C4-2B (cell line): ENCODE results near the gene CAMK1D.

Experiments used
- H3K27ac ChIP-seq: fragments of 450-650 bp; 2 replicates; pipeline ENCODE4 v1.5.1; 2017
- ZFX ChIP-seq: fragments of 450-650 bp; IDR thresholded peaks from 2 replicates; pipeline ENCODE4 v1.6.1; 2017
- TF ChIP-seq, protein P1 (sequence below): fragments of 450-650 bp; conservative IDR thresholded peaks from 2 replicates; pipeline ENCODE4 v1.5.1; 2017; ENCODE audit warnings: mild to moderate bottlenecking

CAMK1D gene

DNA sequence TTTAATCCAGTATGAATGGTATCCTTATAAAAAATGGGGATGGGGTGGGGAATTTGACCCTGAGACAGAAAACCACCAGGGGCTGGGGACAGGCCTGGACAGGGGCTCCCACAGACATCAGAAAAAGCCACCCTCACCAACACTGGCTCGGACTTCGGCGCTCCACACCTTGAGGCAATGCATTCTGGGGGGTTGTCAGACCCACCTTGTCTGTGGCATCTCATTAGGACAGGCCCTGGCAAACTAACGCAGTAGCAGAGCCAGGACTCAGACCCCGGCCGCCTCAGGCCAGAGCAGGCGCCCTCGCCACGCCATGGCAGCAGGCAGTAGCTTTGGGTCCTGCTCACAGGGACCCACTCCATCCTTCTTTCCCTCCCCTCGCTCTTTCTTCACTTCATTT, 492.1 kb downstream of the CAMK1D start:
- TF ChIP-seq, protein P1, sequence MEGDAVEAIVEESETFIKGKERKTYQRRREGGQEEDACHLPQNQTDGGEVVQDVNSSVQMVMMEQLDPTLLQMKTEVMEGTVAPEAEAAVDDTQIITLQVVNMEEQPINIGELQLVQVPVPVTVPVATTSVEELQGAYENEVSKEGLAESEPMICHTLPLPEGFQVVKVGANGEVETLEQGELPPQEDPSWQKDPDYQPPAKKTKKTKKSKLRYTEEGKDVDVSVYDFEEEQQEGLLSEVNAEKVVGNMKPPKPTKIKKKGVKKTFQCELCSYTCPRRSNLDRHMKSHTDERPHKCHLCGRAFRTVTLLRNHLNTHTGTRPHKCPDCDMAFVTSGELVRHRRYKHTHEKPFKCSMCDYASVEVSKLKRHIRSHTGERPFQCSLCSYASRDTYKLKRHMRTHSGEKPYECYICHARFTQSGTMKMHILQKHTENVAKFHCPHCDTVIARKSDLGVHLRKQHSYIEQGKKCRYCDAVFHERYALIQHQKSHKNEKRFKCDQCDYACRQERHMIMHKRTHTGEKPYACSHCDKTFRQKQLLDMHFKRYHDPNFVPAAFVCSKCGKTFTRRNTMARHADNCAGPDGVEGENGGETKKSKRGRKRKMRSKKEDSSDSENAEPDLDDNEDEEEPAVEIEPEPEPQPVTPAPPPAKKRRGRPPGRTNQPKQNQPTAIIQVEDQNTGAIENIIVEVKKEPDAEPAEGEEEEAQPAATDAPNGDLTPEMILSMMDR, result no peak
- no peak for TF ChIP-seq ZFX
- no peak overlapping the region for H3K27ac ChIP-seq

DNA sequence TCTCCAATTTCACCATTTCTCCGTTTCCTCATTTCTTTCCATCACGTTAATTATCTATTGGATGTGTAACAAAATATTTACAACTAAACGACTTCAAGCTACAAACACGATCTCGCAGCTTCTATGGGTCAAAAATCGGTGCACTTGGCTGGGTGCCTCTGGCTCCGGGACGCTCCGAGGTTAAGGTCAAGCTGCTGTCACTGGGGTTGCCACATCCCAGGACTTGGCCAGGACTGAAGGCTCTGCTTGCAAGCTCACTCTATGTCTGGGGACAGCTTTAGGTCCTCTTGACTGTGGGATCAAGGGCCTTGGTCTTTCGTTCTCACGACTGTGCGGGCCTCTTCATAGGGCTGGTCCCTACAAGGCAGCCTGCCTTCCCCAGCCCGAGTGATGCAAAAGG, 492.5 kb downstream of the CAMK1D start:
- no peak overlapping the region for H3K27ac ChIP-seq
- TF ChIP-seq, protein P1, result no peak
- TF ChIP-seq ZFX, result no peak

GRCh38 chr10:12842310-12842709, 493.0 kb downstream of the CAMK1D start:
- TF ChIP-seq ZFX, result no peak
- TF ChIP-seq, protein P1, result no peak

DNA sequence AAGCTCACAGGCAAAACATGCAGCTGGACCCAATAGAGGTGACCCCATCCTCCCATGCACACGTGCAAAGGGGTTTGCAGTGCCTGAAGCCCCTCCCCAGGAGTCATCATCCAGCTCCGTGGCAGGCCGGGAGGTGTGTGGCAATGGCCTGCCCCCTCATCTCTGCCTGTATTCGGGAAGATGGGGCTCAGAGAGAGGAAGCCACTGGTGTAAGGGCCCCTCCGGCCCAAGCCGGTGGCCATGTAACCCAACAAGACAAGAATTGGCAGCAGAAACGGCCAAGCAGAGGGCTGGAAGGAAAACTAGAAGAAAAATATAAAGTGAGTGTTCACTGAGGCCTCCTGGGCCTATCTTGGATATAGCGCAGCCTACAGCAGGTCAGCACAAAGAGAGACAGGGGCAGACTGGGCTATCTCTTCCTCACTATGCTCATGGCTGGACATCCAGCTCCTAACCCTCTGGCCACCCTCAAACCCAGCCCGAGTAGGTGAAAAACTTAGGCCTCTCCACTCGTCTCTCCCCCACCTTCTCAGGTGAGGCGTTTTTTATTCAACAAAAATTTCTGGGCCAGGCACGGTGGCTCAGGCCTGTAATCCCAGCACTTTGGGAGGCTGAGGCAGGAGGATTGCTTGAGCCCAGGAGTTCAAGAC, 494.1 kb downstream of the CAMK1D start:
- no peak overlapping the region for H3K27ac ChIP-seq
- TF ChIP-seq ZFX, result no peak
- TF ChIP-seq, protein P1, result no peak

More at GRCh38 chr10:12842310-12842709, 493.0 kb downstream of the CAMK1D start:
- no peak overlapping the region for H3K27ac ChIP-seq

DNA sequence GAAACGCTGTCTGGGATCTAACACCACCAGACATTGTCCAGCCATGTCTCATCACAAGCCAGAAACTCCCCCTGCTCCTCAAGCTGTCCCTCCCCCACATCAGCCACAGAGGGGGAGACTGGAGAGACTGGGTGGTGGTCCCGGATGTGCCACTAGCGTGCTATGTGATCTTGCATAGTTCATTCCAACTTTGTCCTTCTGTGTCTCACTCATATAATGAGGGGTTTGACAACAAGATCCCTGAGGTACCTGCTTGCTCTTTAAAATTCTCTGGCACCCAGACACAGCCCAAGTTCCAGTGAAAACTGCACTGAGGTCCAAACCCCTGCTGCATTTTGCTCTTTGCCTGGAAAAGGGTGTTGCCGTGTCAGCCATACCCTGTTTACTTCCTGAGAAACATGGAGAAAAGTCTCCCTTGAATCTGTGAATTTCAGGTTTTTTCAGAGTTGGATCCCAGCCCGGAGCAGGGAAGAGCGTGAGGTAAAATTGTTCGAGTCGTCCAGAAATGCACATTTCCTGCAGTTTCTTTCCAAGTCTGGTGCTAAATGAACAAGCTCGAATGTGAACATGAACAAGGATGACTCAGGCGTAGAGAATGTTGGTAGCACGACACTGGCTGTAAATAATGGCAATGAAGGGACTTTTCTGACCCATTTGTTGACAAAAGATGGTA, 495.6 kb downstream of the CAMK1D start:
- TF ChIP-seq, protein P1, result no peak
- no peak for TF ChIP-seq ZFX
- H3K27ac ChIP-seq, result no peak overlapping the region; the same call in 1 of the 2 replicates

- no peak overlapping the region for H3K27ac ChIP-seq
- no peak for TF ChIP-seq ZFX
- TF ChIP-seq, protein P1, result no peak
Observed at GRCh38 chr10:12846718-12847117, 497.4 kb downstream of the CAMK1D start.

- TF ChIP-seq ZFX, result no peak
- TF ChIP-seq, protein P1, result peak; percentile 49
Observed at GRCh38 chr10:12847361-12847975, 498.1 kb downstream of the CAMK1D start.

More at GRCh38 chr10:12847361-12847975, 498.1 kb downstream of the CAMK1D start:
- no peak overlapping the region for H3K27ac ChIP-seq
